ENCODE results near the gene RALGPS1. TPM values are rescaled to one million over a fixed set of nuclear protein-coding genes. Genes with fewer than 3 reads are reported as not detected.

Gene RALGPS1
- total and polyA plus RNA-seq, 2 of the 13 experiments (the other 11 are each of a cell fraction or from before 2014, with no cell fraction given) = 3.7 to 6.5 TPM

DNA sequence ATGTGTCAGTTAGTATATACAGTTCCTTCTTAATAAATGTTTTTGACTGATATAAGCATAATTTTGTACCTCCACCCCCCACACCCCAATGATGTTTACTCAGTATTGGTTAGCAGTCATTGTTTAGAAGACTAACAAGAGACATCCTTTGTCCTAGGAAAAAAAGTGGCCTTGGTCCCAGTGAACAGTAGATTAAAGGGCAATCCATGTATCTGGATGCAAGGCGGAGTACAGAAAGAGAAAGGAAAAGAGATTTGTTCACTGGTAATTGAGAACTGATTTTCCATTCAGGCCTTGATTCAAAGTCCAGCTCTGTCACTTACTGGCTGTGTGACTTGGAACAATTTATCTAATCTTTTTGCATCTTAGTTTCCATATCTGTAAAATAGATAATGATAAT is 4.6 kb downstream of the RALGPS1 start (continued):
- TF ChIP-seq, protein P1, sequence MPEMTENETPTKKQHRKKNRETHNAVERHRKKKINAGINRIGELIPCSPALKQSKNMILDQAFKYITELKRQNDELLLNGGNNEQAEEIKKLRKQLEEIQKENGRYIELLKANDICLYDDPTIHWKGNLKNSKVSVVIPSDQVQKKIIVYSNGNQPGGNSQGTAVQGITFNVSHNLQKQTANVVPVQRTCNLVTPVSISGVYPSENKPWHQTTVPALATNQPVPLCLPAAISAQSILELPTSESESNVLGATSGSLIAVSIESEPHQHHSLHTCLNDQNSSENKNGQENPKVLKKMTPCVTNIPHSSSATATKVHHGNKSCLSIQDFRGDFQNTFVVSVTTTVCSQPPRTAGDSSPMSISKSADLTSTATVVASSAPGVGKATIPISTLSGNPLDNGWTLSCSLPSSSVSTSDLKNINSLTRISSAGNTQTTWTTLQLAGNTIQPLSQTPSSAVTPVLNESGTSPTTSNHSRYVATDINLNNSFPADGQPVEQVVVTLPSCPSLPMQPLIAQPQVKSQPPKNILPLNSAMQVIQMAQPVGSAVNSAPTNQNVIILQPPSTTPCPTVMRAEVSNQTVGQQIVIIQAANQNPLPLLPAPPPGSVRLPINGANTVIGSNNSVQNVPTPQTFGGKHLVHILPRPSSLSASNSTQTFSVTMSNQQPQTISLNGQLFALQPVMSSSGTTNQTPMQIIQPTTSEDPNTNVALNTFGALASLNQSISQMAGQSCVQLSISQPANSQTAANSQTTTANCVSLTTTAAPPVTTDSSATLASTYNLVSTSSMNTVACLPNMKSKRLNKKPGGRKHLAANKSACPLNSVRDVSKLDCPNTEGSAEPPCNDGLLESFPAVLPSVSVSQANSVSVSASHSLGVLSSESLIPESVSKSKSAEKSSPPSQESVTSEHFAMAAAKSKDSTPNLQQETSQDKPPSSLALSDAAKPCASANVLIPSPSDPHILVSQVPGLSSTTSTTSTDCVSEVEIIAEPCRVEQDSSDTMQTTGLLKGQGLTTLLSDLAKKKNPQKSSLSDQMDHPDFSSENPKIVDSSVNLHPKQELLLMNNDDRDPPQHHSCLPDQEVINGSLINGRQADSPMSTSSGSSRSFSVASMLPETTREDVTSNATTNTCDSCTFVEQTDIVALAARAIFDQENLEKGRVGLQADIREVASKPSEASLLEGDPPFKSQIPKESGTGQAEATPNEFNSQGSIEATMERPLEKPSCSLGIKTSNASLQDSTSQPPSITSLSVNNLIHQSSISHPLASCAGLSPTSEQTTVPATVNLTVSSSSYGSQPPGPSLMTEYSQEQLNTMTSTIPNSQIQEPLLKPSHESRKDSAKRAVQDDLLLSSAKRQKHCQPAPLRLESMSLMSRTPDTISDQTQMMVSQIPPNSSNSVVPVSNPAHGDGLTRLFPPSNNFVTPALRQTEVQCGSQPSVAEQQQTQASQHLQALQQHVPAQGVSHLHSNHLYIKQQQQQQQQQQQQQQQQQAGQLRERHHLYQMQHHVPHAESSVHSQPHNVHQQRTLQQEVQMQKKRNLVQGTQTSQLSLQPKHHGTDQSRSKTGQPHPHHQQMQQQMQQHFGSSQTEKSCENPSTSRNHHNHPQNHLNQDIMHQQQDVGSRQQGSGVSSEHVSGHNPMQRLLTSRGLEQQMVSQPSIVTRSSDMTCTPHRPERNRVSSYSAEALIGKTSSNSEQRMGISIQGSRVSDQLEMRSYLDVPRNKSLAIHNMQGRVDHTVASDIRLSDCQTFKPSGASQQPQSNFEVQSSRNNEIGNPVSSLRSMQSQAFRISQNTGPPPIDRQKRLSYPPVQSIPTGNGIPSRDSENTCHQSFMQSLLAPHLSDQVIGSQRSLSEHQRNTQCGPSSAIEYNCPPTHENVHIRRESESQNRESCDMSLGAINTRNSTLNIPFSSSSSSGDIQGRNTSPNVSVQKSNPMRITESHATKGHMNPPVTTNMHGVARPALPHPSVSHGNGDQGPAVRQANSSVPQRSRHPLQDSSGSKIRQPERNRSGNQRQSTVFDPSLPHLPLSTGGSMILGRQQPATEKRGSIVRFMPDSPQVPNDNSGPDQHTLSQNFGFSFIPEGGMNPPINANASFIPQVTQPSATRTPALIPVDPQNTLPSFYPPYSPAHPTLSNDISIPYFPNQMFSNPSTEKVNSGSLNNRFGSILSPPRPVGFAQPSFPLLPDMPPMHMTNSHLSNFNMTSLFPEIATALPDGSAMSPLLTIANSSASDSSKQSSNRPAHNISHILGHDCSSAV (CRISPR knock-in tag; IDR thresholded peaks at IDR 0.05; ENCODE audit: borderline replicate concordance) = no peak
- TF ChIP-seq PITX1 (CRISPR knock-in tag; IDR thresholded peaks at IDR 0.05) (no peak), PRPF4 (IDR thresholded peaks at IDR 0.05; ENCODE audit: low read depth, low read length, poor library complexity, severe bottlenecking) (no peak), HOXA9 (CRISPR knock-in tag; IDR thresholded peaks at IDR 0.05; ENCODE audit: borderline replicate concordance) (no peak), GZF1 (CRISPR knock-in tag; IDR thresholded peaks at IDR 0.05) (no peak), GTF2F1 (IDR thresholded peaks at IDR 0.05; ENCODE audit: low read length) (no peak), CBFB (CRISPR knock-in tag; IDR thresholded peaks at IDR 0.05) (no peak), KLF11 (CRISPR knock-in tag; IDR thresholded peaks at IDR 0.05) (no peak), ARID2 (CRISPR knock-in tag; IDR thresholded peaks at IDR 0.05; ENCODE audit: borderline replicate concordance) (no peak), ZNF558 (CRISPR knock-in tag; IDR thresholded peaks at IDR 0.05; ENCODE audit: borderline replicate concordance) (no peak), ZNF557 (CRISPR knock-in tag; IDR thresholded peaks at IDR 0.05) (no peak), GABPA (IDR thresholded peaks at IDR 0.05; ENCODE audit: low read depth, low read length) (no peak), GABPA (CRISPR knock-in tag; IDR thresholded peaks at IDR 0.05; ENCODE audit: low read depth) (no peak), HNRNPL (IDR thresholded peaks at IDR 0.05; ENCODE audit: low read depth, low read length) (no peak), ZNF235 (CRISPR knock-in tag; IDR thresholded peaks at IDR 0.05; ENCODE audit: borderline replicate concordance) (no peak)
- TF ChIP-seq, protein P2, sequence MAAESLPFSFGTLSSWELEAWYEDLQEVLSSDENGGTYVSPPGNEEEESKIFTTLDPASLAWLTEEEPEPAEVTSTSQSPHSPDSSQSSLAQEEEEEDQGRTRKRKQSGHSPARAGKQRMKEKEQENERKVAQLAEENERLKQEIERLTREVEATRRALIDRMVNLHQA (CRISPR knock-in tag; IDR thresholded peaks at IDR 0.05) = no peak
- TF ChIP-seq, protein P3, sequence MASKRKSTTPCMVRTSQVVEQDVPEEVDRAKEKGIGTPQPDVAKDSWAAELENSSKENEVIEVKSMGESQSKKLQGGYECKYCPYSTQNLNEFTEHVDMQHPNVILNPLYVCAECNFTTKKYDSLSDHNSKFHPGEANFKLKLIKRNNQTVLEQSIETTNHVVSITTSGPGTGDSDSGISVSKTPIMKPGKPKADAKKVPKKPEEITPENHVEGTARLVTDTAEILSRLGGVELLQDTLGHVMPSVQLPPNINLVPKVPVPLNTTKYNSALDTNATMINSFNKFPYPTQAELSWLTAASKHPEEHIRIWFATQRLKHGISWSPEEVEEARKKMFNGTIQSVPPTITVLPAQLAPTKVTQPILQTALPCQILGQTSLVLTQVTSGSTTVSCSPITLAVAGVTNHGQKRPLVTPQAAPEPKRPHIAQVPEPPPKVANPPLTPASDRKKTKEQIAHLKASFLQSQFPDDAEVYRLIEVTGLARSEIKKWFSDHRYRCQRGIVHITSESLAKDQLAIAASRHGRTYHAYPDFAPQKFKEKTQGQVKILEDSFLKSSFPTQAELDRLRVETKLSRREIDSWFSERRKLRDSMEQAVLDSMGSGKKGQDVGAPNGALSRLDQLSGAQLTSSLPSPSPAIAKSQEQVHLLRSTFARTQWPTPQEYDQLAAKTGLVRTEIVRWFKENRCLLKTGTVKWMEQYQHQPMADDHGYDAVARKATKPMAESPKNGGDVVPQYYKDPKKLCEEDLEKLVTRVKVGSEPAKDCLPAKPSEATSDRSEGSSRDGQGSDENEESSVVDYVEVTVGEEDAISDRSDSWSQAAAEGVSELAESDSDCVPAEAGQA (IDR thresholded peaks at IDR 0.05; ENCODE audit: low read depth) = no peak
- TF ChIP-seq, protein P3 (CRISPR knock-in tag; IDR thresholded peaks at IDR 0.05; ENCODE audit: borderline replicate concordance) = no peak

All from HepG2 (cell line).